Progenitor cell of endocrine pancreas (in vitro differentiated cells): ENCODE measurements around the gene LSM2. TPM values are rescaled to one million over a fixed set of nuclear protein-coding genes. Genes with fewer than 3 reads are reported as not detected.
"Not testable (repeated sequence)": the region's sequence is repeated elsewhere in the genome, so short reads cannot be mapped to it uniquely, and the experiment has no call there.

Experiments
- DNase-seq: peaks from one replicate; pipeline ENCODE4 v3.0.0; 2021; ENCODE audit warnings: low spot score; ENCODE audit not compliant: unreplicated experiment
- H3K27ac Mint-ChIP-seq: 2 replicates; pipeline ENCODE4 v1.8.0; 2021; ENCODE audit warnings: mild to moderate bottlenecking, moderate library complexity, mixed read lengths
- H3K27me3 Mint-ChIP-seq: 2 replicates; pipeline ENCODE4 v1.8.0; 2021; ENCODE audit warnings: mixed read lengths
- H3K36me3 Mint-ChIP-seq: 2 replicates; pipeline ENCODE4 v1.8.0; 2022; ENCODE audit warnings: mixed read lengths; ENCODE audit not compliant: insufficient read depth
- H3K4me1 Mint-ChIP-seq: 2 replicates; pipeline ENCODE4 v1.8.0; 2021; ENCODE audit warnings: low read depth, mixed read lengths
- H3K4me3 Mint-ChIP-seq: 2 replicates; pipeline ENCODE4 v1.8.0; 2021; ENCODE audit warnings: low read depth, mild to moderate bottlenecking, moderate library complexity, mixed read lengths
- H3K9me3 Mint-ChIP-seq: 2 replicates; pipeline ENCODE4 v1.8.0; 2021; ENCODE audit warnings: low read depth, mixed read lengths
- CTCF ChIP-seq: fragments of 200-600 bp; sonication (generic); IDR thresholded peaks from one replicate; pipeline ENCODE4 v1.5.0; 2021; ENCODE audit warnings: antibody characterized with exemption, mild to moderate bottlenecking; ENCODE audit not compliant: unreplicated experiment
- total RNA-seq: library from RNA; stranded (reverse); gene quantifications from 2 replicates; pipeline ENCODE4 v1.2.1, GENCODE V29; 2021

Gene LSM2
- total RNA-seq, 1 donor from 2014 or later: 80.4 TPM

- H3K9me3 Mint-ChIP-seq: peaks cover 4% of the 10 kb centered on the region
- peaks cover 43% of the 10 kb centered on the region for H3K4me1 Mint-ChIP-seq
- H3K27me3 Mint-ChIP-seq: no peaks in the 10 kb centered on the region
- no peak for DNase-seq
- TF ChIP-seq CTCF: no peak
- peak overlapping the region; percentile 97 for H3K27ac Mint-ChIP-seq
- H3K4me3 Mint-ChIP-seq: peak overlapping the region; percentile 87
- H3K36me3 Mint-ChIP-seq: peaks cover 6% of the 10 kb centered on the region
Observed at GRCh38 chr6:31822036-31822821, 15.5 kb upstream of the LSM2 start.

GRCh38 chr6:31821301-31822035 lies 14.7 kb upstream of the LSM2 start:
- peaks cover 6% of the 10 kb centered on the region for H3K36me3 Mint-ChIP-seq
- H3K27ac Mint-ChIP-seq: peak overlapping the region; percentile 97
- peaks cover 4% of the 10 kb centered on the region for H3K9me3 Mint-ChIP-seq
- H3K4me3 Mint-ChIP-seq: peak overlapping the region; percentile 87
- peaks cover 36% of the 10 kb centered on the region for H3K4me1 Mint-ChIP-seq
- TF ChIP-seq CTCF: no peak
- DNase-seq: peak; percentile 33
- no peaks in the 10 kb centered on the region for H3K27me3 Mint-ChIP-seq

GRCh38 chr6:31820399-31820798 lies 13.6 kb upstream of the LSM2 start:
- H3K36me3 Mint-ChIP-seq, H3K27ac Mint-ChIP-seq, H3K4me3 Mint-ChIP-seq, DNase-seq, H3K9me3 Mint-ChIP-seq, H3K27me3 Mint-ChIP-seq: not testable (repeated sequence)
- peaks cover 27% of the 10 kb centered on the region for H3K4me1 Mint-ChIP-seq

GRCh38 chr6:31819871-31820299 lies 13.1 kb upstream of the LSM2 start:
- no peak for DNase-seq
- peak overlapping the region; percentile 89 for H3K27ac Mint-ChIP-seq
- no peaks in the 10 kb centered on the region for H3K27me3 Mint-ChIP-seq
- peaks cover 8% of the 10 kb centered on the region for H3K36me3 Mint-ChIP-seq
- peaks cover 4% of the 10 kb centered on the region for H3K9me3 Mint-ChIP-seq
- H3K4me1 Mint-ChIP-seq: peaks cover 24% of the 10 kb centered on the region
- peak overlapping the region; percentile 25 for H3K4me3 Mint-ChIP-seq
- no peak for TF ChIP-seq CTCF

GRCh38 chr6:31817929-31818511 lies 11.3 kb upstream of the LSM2 start:
- Mint-ChIP-seq H3K27ac (peak overlapping the region; percentile 74), H3K4me1 (peaks cover 24% of the 10 kb centered on the region), H3K4me3 (peak overlapping the region; percentile 27)
- not testable (repeated sequence) for DNase-seq, H3K27me3 Mint-ChIP-seq, H3K9me3 Mint-ChIP-seq, H3K36me3 Mint-ChIP-seq

GRCh38 chr6:31817133-31817928 lies 10.6 kb upstream of the LSM2 start:
- peak overlapping the region; percentile 27 for H3K4me3 Mint-ChIP-seq
- DNase-seq, H3K27me3 Mint-ChIP-seq, H3K36me3 Mint-ChIP-seq, H3K27ac Mint-ChIP-seq, H3K9me3 Mint-ChIP-seq: not testable (repeated sequence)
- H3K4me1 Mint-ChIP-seq: peaks cover 19% of the 10 kb centered on the region
